HL-60 (cell line): ENCODE data around the gene IL1RN.
"Not testable (repeated sequence)": the region's sequence is repeated elsewhere in the genome, so short reads cannot be mapped to it uniquely, and the experiment has no call there.

ENCODE experiments used
- DNase-seq, 2 experiments: peaks; one replicate each; pipeline ENCODE4 v3.0.0-alpha.2; 2010 to 2020; ENCODE audit warnings: low read depth in 1 of 2, low spot score in 1 of 2
- H3K27ac ChIP-seq: fragments of 250-450 bp; sonication (Bioruptor Pico); replicated peaks from 2 replicates; pipeline ENCODE4 v1.5.1; 2020; ENCODE audit warnings: mild to moderate bottlenecking, moderate library complexity
- H3K27me3 ChIP-seq: fragments of 250-450 bp; sonication (Bioruptor Pico); 2 replicates; pipeline ENCODE4 v1.5.1; 2021; ENCODE audit warnings: mild to moderate bottlenecking, moderate library complexity; ENCODE audit not compliant: insufficient read depth, poor library complexity, severe bottlenecking
- H3K4me3 ChIP-seq: replicated peaks from 2 replicates; pipeline ENCODE4 v1.5.1; 2011; ENCODE audit warnings: mild to moderate bottlenecking, control low read depth, low read length; ENCODE audit not compliant: insufficient read depth
- GABPA ChIP-seq: IDR thresholded peaks from 2 replicates; pipeline ENCODE4 v1.6.1; 2012; ENCODE audit warnings: low read depth
- POLR2AphosphoS5 ChIP-seq: IDR thresholded peaks from 2 replicates; pipeline ENCODE4 v1.6.1; 2012; ENCODE audit warnings: low read depth
- SPI1 ChIP-seq: IDR thresholded peaks from 2 replicates; pipeline ENCODE4 v1.6.1; 2012; ENCODE audit warnings: low read depth, mild to moderate bottlenecking, borderline replicate concordance
- TF ChIP-seq, protein P1 (sequence below): IDR thresholded peaks from 2 replicates; pipeline ENCODE4 v1.6.1; 2012; ENCODE audit warnings: low read depth; ENCODE audit not compliant: insufficient replicate concordance
- TF ChIP-seq, protein P2 (sequence below): IDR thresholded peaks from one replicate; pipeline ENCODE4 v1.5.1; 2011; ENCODE audit warnings: low read length, control low read depth, inconsistent platforms; ENCODE audit not compliant: insufficient read depth

Gene IL1RN

DNA sequence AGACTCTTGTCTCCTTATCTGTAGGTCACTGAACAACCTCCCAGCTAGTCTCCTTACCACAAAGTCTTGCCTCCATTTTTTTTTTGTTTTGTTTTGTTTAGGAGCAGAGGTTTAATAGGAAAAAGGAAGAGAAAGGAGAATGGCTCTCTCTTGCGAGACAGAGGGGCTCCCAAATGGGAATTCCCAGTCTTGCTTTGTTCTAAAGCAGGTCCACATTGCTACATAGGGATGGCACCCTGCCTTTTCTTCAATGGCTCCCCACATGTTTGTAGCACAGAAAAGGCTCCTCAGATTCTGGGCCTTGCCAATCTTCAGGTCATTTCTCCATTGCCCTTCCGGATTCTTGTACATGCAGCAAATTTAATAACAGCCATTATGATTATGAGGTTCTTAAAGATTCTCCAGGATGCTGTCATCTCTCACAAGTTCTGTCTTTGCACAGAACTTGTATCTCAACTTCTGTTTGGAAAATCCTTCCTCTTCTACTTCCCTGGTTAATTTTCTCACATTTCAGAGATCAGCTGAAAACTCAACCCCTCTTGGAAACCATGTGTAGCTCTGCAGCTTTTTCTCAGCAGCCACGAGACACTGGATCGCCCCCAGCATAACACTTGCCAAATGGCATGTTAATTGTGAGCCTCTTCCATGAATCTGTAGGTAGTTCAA is 36.0 kb upstream of the IL1RN start:
- no peak overlapping the region for H3K4me3 ChIP-seq
- no peaks in the 10 kb centered on the region for H3K27me3 ChIP-seq
- H3K27ac ChIP-seq, result no peak overlapping the region
- no peak for DNase-seq
- TF ChIP-seq, protein P1, sequence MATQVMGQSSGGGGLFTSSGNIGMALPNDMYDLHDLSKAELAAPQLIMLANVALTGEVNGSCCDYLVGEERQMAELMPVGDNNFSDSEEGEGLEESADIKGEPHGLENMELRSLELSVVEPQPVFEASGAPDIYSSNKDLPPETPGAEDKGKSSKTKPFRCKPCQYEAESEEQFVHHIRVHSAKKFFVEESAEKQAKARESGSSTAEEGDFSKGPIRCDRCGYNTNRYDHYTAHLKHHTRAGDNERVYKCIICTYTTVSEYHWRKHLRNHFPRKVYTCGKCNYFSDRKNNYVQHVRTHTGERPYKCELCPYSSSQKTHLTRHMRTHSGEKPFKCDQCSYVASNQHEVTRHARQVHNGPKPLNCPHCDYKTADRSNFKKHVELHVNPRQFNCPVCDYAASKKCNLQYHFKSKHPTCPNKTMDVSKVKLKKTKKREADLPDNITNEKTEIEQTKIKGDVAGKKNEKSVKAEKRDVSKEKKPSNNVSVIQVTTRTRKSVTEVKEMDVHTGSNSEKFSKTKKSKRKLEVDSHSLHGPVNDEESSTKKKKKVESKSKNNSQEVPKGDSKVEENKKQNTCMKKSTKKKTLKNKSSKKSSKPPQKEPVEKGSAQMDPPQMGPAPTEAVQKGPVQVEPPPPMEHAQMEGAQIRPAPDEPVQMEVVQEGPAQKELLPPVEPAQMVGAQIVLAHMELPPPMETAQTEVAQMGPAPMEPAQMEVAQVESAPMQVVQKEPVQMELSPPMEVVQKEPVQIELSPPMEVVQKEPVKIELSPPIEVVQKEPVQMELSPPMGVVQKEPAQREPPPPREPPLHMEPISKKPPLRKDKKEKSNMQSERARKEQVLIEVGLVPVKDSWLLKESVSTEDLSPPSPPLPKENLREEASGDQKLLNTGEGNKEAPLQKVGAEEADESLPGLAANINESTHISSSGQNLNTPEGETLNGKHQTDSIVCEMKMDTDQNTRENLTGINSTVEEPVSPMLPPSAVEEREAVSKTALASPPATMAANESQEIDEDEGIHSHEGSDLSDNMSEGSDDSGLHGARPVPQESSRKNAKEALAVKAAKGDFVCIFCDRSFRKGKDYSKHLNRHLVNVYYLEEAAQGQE, result no peak
- no peak for TF ChIP-seq POLR2AphosphoS5
- TF ChIP-seq SPI1, result no peak
- TF ChIP-seq, protein P2, sequence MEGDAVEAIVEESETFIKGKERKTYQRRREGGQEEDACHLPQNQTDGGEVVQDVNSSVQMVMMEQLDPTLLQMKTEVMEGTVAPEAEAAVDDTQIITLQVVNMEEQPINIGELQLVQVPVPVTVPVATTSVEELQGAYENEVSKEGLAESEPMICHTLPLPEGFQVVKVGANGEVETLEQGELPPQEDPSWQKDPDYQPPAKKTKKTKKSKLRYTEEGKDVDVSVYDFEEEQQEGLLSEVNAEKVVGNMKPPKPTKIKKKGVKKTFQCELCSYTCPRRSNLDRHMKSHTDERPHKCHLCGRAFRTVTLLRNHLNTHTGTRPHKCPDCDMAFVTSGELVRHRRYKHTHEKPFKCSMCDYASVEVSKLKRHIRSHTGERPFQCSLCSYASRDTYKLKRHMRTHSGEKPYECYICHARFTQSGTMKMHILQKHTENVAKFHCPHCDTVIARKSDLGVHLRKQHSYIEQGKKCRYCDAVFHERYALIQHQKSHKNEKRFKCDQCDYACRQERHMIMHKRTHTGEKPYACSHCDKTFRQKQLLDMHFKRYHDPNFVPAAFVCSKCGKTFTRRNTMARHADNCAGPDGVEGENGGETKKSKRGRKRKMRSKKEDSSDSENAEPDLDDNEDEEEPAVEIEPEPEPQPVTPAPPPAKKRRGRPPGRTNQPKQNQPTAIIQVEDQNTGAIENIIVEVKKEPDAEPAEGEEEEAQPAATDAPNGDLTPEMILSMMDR, result no peak
- no peak for TF ChIP-seq GABPA

DNA sequence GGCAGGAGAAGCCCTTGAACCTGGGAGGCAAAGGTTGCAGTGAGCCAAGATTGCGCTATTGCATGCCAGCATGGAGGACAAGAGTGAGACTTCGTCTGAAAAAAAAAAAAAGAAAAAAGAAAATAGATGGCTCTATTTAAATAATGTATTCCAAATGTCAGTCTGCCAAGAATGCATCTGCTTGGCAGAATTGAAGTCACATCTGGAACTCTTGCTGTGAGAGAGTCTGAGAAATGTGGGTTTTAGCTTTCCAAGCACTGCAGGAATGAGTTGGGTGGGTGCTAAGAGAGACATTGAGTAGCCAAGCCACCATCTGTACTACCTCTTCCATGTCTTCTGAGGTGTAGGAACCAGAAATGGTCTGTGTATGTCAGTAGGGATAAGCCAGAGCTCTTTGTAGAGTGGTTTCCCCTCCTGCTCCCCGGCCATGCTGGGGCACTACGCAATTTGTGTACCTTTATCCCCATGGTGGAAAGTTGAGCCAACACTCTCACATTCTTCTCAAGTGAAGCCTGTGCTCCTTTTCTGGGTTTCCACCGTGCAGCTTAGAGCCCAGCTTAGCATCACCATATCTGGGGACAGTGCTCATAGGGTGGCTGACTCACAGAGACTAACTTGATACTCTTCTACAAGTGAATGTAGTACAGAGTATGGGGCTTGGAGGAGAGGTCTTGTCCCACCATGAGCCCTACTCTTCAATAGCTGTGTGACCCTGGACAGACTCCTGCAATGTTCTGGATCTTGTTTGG is 34.4 kb upstream of the IL1RN start:
- DNase-seq, result no peak
- no peak overlapping the region for H3K4me3 ChIP-seq
- TF ChIP-seq, protein P1, result no peak
- TF ChIP-seq POLR2AphosphoS5, result no peak
- TF ChIP-seq, protein P2, result no peak
- H3K27ac ChIP-seq, result no peak overlapping the region
- no peaks in the 10 kb centered on the region for H3K27me3 ChIP-seq

DNA sequence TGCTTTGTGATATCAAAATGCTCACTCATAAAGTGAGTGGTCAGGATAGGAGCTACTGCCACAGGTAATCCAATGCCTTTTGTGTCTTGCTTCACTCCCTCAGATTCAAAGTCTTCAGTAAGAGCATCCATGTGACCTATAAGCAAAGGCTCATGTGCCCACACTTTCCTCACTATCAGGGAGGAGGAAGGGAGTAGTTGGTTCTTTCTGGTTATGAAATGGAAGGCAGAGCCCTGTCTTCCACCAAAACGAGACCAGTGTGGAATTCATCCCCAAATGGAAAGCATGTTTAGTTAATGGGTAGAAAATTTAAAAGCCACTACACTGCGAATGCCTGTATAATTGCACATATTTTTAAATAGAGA is 33.8 kb upstream of the IL1RN start:
- DNase-seq, result no peak
- no peak overlapping the region for H3K27ac ChIP-seq
- TF ChIP-seq, protein P1, result no peak
- TF ChIP-seq POLR2AphosphoS5, result no peak
- no peak for TF ChIP-seq GABPA
- TF ChIP-seq SPI1, result no peak
- TF ChIP-seq, protein P2, result no peak
- no peaks in the 10 kb centered on the region for H3K27me3 ChIP-seq
- H3K4me3 ChIP-seq, result no peak overlapping the region

DNA sequence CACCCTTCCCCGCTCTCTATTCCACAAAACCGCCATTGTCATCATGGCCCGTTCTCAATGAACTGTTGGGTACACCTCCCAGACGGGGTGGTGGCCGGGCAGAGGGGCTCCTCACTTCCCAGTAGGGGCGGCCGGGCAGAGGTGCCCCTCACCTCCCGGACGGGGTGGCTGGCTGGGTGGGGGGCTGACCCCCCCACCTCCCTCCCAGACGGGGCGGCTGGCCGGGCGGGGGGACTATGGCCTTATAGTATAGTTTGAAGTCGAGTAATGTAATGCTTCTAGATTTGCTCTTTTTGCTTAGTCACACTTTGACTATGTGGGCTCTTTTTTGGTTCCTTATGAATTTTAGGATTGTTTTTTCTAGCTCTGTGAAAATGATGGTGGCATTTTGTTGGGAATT is 31.1 kb upstream of the IL1RN start:
- DNase-seq, H3K27ac ChIP-seq, H3K4me3 ChIP-seq, H3K27me3 ChIP-seq: not testable (repeated sequence)
